Endothelial cell of umbilical vein (primary cell): ENCODE data around the gene ASIC4.

Experiments used
- CTCF ChIP-seq, 2 donors: IDR thresholded peaks; 1 replicate in 1 of 2; 2 replicates in 1 of 2; pipeline ENCODE4 v1.5.1; 2011; ENCODE audit warnings: low read length in 2 of 2, mild to moderate bottlenecking in 2 of 2, moderate library complexity in 2 of 2, control low read depth in 1 of 2, inconsistent platforms in 1 of 2, low read depth in 1 of 2; ENCODE audit not compliant: insufficient read depth in 1 of 2; ENCODE audit errors: extremely low read depth in 1 of 2
- EZH2 ChIP-seq: IDR thresholded peaks from 2 replicates; pipeline ENCODE4 v1.6.1; 2012; ENCODE audit warnings: borderline replicate concordance, low read depth, mild to moderate bottlenecking, moderate library complexity, low read length, inconsistent platforms; ENCODE audit not compliant: severe bottlenecking
- FOS ChIP-seq: IDR thresholded peaks from 2 replicates; pipeline ENCODE4 v1.6.1; 2011; ENCODE audit warnings: mild to moderate bottlenecking, low read length, moderate library complexity, borderline replicate concordance; ENCODE audit not compliant: insufficient read depth
- GATA2 ChIP-seq: IDR thresholded peaks from 2 replicates; pipeline ENCODE4 v1.7.0; 2011; ENCODE audit warnings: low read depth, mild to moderate bottlenecking, moderate library complexity, mixed read lengths, low read length; ENCODE audit not compliant: insufficient read length, insufficient read depth
- JUN ChIP-seq: IDR thresholded peaks from 2 replicates; pipeline ENCODE4 v1.6.1; 2011; ENCODE audit warnings: borderline replicate concordance, low read depth; ENCODE audit not compliant: insufficient read length, insufficient read depth
- MAX ChIP-seq: IDR thresholded peaks from 2 replicates; pipeline ENCODE4 v1.6.1; 2011; ENCODE audit not compliant: insufficient read depth, insufficient read length
- MYC ChIP-seq: IDR thresholded peaks from one replicate; pipeline ENCODE4 v1.6.1; 2011; ENCODE audit warnings: mild to moderate bottlenecking, low read depth, low read length
- POLR2A ChIP-seq: IDR thresholded peaks from 2 replicates; pipeline ENCODE4 v1.6.1; 2012; ENCODE audit warnings: low read depth, mild to moderate bottlenecking, control low read depth, low read length
- POLR2AphosphoS5 ChIP-seq: IDR thresholded peaks from 2 replicates; pipeline ENCODE4 v1.6.1; 2012; ENCODE audit warnings: low read depth, mild to moderate bottlenecking, control low read depth, low read length, moderate library complexity; ENCODE audit not compliant: insufficient read depth

- TF ChIP-seq POLR2AphosphoS5 (peak; percentile 48), CTCF (IDR thresholded peaks at IDR 0.05; ENCODE audit: extremely low read depth in 1 of 2, insufficient read depth in 1 of 2, low read depth in 1 of 2, low read length in 2 of 2) (no peak), JUN (no peak), POLR2A (peak; percentile 32), GATA2 (no peak), MYC (no peak), MAX (no peak), EZH2 (peak; percentile 9), FOS (no peak)
These were observed 16.6 kb upstream of the ASIC4 start for GRCh38 chr2:219497495-219498279.
